Thymus (tissue), 2 donors: ENCODE results near the gene PCDHAC2. TPM values are rescaled to one million over a fixed set of nuclear protein-coding genes. Genes with fewer than 3 reads are reported as not detected.

Experiments
- polyA plus RNA-seq: library from polyadenylated mRNA; stranded (reverse); fragments of 200-250 nt; gene quantifications from one replicate; pipeline ENCODE4 v1.2.3, GENCODE V29; 2013
- total RNA-seq: library from RNA; stranded (reverse); fragments of 120-200 nt; gene quantifications from one replicate; pipeline ENCODE4 v1.2.4, GENCODE V29; 2013
- donor health status: healthy.

Gene PCDHAC2
- total and polyA plus RNA-seq, 2 donors: 0.02 to 0.38 TPM

Other genes with a start within 250 kb of the PCDHAC2 start
- gene PCDHA1, start 180.3 kb upstream of the PCDHAC2 start, total RNA-seq: not detected
- gene PCDHA1, start 180.3 kb upstream of the PCDHAC2 start, polyA plus RNA-seq: not detected
- gene PCDHA2, start 171.6 kb upstream of the PCDHAC2 start, total RNA-seq: not detected
- gene PCDHA2, start 171.6 kb upstream of the PCDHAC2 start, polyA plus RNA-seq: 0.02 TPM
- gene PCDHA3, start 165.4 kb upstream of the PCDHAC2 start, total RNA-seq: under 0.01 TPM
- 0.07 TPM for gene PCDHA3, start 165.4 kb upstream of the PCDHAC2 start, polyA plus RNA-seq
- 0.05 TPM for gene PCDHA4, start 159.4 kb upstream of the PCDHAC2 start, total RNA-seq
- gene PCDHA4, start 159.4 kb upstream of the PCDHAC2 start, polyA plus RNA-seq: 0.05 TPM
- not detected for gene PCDHA5, start 144.9 kb upstream of the PCDHAC2 start, total RNA-seq
- gene PCDHA5, start 144.9 kb upstream of the PCDHAC2 start, polyA plus RNA-seq: 0.02 TPM
- 0.05 TPM for gene PCDHA6, start 138.5 kb upstream of the PCDHAC2 start, total RNA-seq
- 0.05 TPM for gene PCDHA6, start 138.5 kb upstream of the PCDHAC2 start, polyA plus RNA-seq
- gene PCDHA7, start 132.2 kb upstream of the PCDHAC2 start, total RNA-seq: under 0.01 TPM
- gene PCDHA7, start 132.2 kb upstream of the PCDHAC2 start, polyA plus RNA-seq: 0.02 TPM
- not detected for gene PCDHA8, start 125.3 kb upstream of the PCDHAC2 start, total RNA-seq
- 0.02 TPM for gene PCDHA8, start 125.3 kb upstream of the PCDHAC2 start, polyA plus RNA-seq
- not detected for gene PCDHA9, start 118.1 kb upstream of the PCDHAC2 start, total RNA-seq
- not detected for gene PCDHA9, start 118.1 kb upstream of the PCDHAC2 start, polyA plus RNA-seq
- under 0.01 TPM for gene PCDHA10, start 110.6 kb upstream of the PCDHAC2 start, total RNA-seq
- gene PCDHA10, start 110.6 kb upstream of the PCDHAC2 start, polyA plus RNA-seq: 0.02 TPM
- gene PCDHA11, start 97.5 kb upstream of the PCDHAC2 start, total RNA-seq: 0.05 TPM
- under 0.01 TPM for gene PCDHA11, start 97.5 kb upstream of the PCDHAC2 start, polyA plus RNA-seq
- gene PCDHA12, start 91.2 kb upstream of the PCDHAC2 start, total RNA-seq: under 0.01 TPM
- not detected for gene PCDHA12, start 91.2 kb upstream of the PCDHAC2 start, polyA plus RNA-seq
- under 0.01 TPM for gene PCDHA13, start 84.4 kb upstream of the PCDHAC2 start, total RNA-seq
- gene PCDHA13, start 84.4 kb upstream of the PCDHAC2 start, polyA plus RNA-seq: under 0.01 TPM
- 0.05 TPM for gene PCDHAC1, start 40.2 kb upstream of the PCDHAC2 start, total RNA-seq
- gene PCDHAC1, start 40.2 kb upstream of the PCDHAC2 start, polyA plus RNA-seq: 0.02 TPM
- 0.05 TPM for gene PCDHB1, start 84.9 kb downstream of the PCDHAC2 start, total RNA-seq
- 0.02 TPM for gene PCDHB1, start 84.9 kb downstream of the PCDHAC2 start, polyA plus RNA-seq
- 0.24 TPM for gene PCDHB2, start 128.1 kb downstream of the PCDHAC2 start, total RNA-seq
- 0.39 TPM for gene PCDHB2, start 128.1 kb downstream of the PCDHAC2 start, polyA plus RNA-seq
- gene PCDHB3, start 134.0 kb downstream of the PCDHAC2 start, total RNA-seq: 0.09 TPM
- 0.11 TPM for gene PCDHB3, start 134.0 kb downstream of the PCDHAC2 start, polyA plus RNA-seq
- 0.09 TPM for gene PCDHB4, start 155.3 kb downstream of the PCDHAC2 start, total RNA-seq
- 0.34 TPM for gene PCDHB4, start 155.3 kb downstream of the PCDHAC2 start, polyA plus RNA-seq
- 0.38 TPM for gene PCDHB5, start 168.7 kb downstream of the PCDHAC2 start, total RNA-seq
- 1.0 TPM for gene PCDHB5, start 168.7 kb downstream of the PCDHAC2 start, polyA plus RNA-seq
- gene PCDHB6, start 183.6 kb downstream of the PCDHAC2 start, total RNA-seq: 0.09 TPM
- 0.23 TPM for gene PCDHB6, start 183.6 kb downstream of the PCDHAC2 start, polyA plus RNA-seq
- 0.14 TPM for gene PCDHB7, start 206.2 kb downstream of the PCDHAC2 start, total RNA-seq
- gene PCDHB7, start 206.2 kb downstream of the PCDHAC2 start, polyA plus RNA-seq: 0.11 TPM
- 0.05 TPM for gene PCDHB8, start 211.3 kb downstream of the PCDHAC2 start, total RNA-seq
- 0.05 TPM for gene PCDHB8, start 211.3 kb downstream of the PCDHAC2 start, polyA plus RNA-seq
- gene PCDHB16, start 215.9 kb downstream of the PCDHAC2 start, total RNA-seq: 0.14 TPM
- gene PCDHB16, start 215.9 kb downstream of the PCDHAC2 start, polyA plus RNA-seq: 0.27 TPM
- gene PCDHB9, start 220.7 kb downstream of the PCDHAC2 start, total RNA-seq: 0.19 TPM
- gene PCDHB9, start 220.7 kb downstream of the PCDHAC2 start, polyA plus RNA-seq: 0.16 TPM
- 0.19 TPM for gene PCDHB10, start 225.9 kb downstream of the PCDHAC2 start, total RNA-seq
- 0.23 TPM for gene PCDHB10, start 225.9 kb downstream of the PCDHAC2 start, polyA plus RNA-seq
- 0.24 TPM for gene PCDHB11, start 233.2 kb downstream of the PCDHAC2 start, total RNA-seq
- gene PCDHB11, start 233.2 kb downstream of the PCDHAC2 start, polyA plus RNA-seq: 0.37 TPM
- gene PCDHB12, start 242.2 kb downstream of the PCDHAC2 start, total RNA-seq: 0.19 TPM
- gene PCDHB12, start 242.2 kb downstream of the PCDHAC2 start, polyA plus RNA-seq: 0.18 TPM
- gene PCDHB13, start 247.4 kb downstream of the PCDHAC2 start, total RNA-seq: 0.14 TPM
- gene PCDHB13, start 247.4 kb downstream of the PCDHAC2 start, polyA plus RNA-seq: 0.27 TPM